ENCODE results near the gene ASGR2. TPM values are rescaled to one million over a fixed set of nuclear protein-coding genes. Genes with fewer than 3 reads are reported as not detected.
"Not testable (repeated sequence)": the region's sequence is repeated elsewhere in the genome, so short reads cannot be mapped to it uniquely, and the experiment has no call there.

ASGR2 gene
- total and polyA plus RNA-seq, 7 donors: 0.04 to 0.62 (median 0.29) TPM; not detected in 3

DNA sequence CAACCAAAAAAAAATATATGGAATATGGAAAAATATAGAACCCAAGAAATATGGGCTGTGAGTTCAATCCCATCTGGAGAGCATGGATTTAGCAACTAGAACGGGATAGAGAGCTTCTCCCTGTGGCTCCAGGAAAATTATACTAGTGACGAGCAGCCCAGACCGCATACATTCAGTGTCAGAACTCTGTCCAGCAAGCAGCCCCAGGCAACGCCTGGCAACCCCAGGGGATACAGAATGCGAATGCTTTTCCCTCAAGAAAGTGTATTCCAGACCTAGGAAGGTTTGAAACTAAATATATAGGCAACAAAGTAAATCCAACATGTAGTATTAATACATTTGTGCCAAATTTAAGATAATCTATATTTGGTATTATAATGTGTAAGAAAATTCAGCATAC lies 13.5 kb upstream of the ASGR2 start:
- TF ChIP-seq, protein P1, sequence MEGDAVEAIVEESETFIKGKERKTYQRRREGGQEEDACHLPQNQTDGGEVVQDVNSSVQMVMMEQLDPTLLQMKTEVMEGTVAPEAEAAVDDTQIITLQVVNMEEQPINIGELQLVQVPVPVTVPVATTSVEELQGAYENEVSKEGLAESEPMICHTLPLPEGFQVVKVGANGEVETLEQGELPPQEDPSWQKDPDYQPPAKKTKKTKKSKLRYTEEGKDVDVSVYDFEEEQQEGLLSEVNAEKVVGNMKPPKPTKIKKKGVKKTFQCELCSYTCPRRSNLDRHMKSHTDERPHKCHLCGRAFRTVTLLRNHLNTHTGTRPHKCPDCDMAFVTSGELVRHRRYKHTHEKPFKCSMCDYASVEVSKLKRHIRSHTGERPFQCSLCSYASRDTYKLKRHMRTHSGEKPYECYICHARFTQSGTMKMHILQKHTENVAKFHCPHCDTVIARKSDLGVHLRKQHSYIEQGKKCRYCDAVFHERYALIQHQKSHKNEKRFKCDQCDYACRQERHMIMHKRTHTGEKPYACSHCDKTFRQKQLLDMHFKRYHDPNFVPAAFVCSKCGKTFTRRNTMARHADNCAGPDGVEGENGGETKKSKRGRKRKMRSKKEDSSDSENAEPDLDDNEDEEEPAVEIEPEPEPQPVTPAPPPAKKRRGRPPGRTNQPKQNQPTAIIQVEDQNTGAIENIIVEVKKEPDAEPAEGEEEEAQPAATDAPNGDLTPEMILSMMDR (IDR thresholded peaks at IDR 0.05): no peak
- peaks cover 0 to 20% (median 2%) of the 10 kb centered on the region in 3 donors for H3K27me3 ChIP-seq (ENCODE audit: insufficient read depth in 3 of 3, low read length in 2 of 3)
- H3K4me1 ChIP-seq: no peaks in the 10 kb centered on the region
- H3K4me3 ChIP-seq: no peak overlapping the region
- no peaks in the 10 kb centered on the region for H3K36me3 ChIP-seq (ENCODE audit: insufficient read depth in 1 of 2, low read depth in 1 of 2)
- intact Hi-C loops (cut with DNase I): no loop called here
- no peak for ATAC-seq
- no peak overlapping the region for H3K27ac ChIP-seq
- WGBS, 3 donors: 38 to 54% (median 43%) methylated on average over 5 of the region's 5 CpGs
- no peak for DNase-seq
- H3K9me3 ChIP-seq: no peaks in the 10 kb centered on the region

DNA sequence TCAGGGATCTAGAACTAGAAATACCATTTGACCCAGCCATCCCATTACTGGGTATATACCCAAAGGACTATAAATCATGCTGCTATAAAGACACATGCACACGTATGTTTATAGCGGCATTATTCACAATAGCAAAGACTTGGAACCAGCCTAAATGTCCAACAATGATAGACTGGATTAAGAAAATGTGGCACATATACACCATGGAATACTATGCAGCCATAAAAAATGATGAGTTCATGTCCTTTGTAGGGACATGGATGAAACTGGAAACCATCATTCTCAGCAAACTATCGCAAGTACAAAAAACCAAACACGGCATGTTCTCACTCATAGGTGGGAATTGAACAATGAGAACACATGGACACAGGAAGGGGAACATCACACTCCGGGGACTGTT lies 12.9 kb upstream of the ASGR2 start:
- ATAC-seq; H3K4me1 ChIP-seq; H3K27ac ChIP-seq; intact Hi-C loops (cut with DNase I); H3K36me3 ChIP-seq (ENCODE audit: insufficient read depth in 1 of 2, low read depth in 1 of 2); H3K9me3 ChIP-seq; DNase-seq; H3K4me3 ChIP-seq: not testable (repeated sequence)
- 79 to 93% (median 92%) methylated on average over 4 to 5 of the region's 5 CpGs for WGBS, 3 donors
- H3K27me3 ChIP-seq (ENCODE audit: insufficient read depth in 3 of 3, low read length in 2 of 3): peaks cover 0 to 20% (median 2%) of the 10 kb centered on the region in 3 donors

DNA sequence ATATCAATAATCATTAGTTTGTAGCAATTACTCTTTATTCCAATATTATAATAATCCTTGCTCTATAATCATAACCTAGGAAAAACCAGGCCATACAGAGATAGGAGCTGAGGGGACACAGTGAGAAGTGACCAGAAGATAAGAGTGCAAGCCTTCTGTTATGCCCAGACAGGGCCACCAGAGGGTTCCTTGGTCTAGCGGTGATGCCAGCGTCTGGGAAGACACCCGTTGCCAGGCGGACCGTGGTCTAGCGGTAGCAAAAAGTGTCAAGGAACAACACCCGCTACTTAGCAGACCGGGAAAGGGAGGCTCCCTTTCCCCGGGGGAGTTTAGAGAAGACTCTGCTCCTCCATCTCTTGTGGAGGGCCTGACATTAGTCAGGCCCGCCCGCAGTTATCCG lies 11.8 kb upstream of the ASGR2 start:
- 70 to 78% (median 78%) methylated on average over 12 of the region's 12 CpGs for WGBS, 3 donors
- H3K9me3 ChIP-seq; DNase-seq; H3K27ac ChIP-seq; H3K4me3 ChIP-seq; H3K4me1 ChIP-seq; intact Hi-C loops (cut with DNase I); ATAC-seq; H3K36me3 ChIP-seq (ENCODE audit: insufficient read depth in 1 of 2, low read depth in 1 of 2): not testable (repeated sequence)
- peaks cover 0 to 20% (median 0%) of the 10 kb centered on the region in 3 donors for H3K27me3 ChIP-seq (ENCODE audit: insufficient read depth in 3 of 3, low read length in 2 of 3)

- no peak for DNase-seq
- no peak for ATAC-seq
- Histone ChIP-seq H3K36me3 (ENCODE audit: insufficient read depth in 1 of 2, low read depth in 1 of 2) (no peaks in the 10 kb centered on the region), H3K4me1 (no peaks in the 10 kb centered on the region), H3K9me3 (no peaks in the 10 kb centered on the region), H3K27ac (no peak overlapping the region), H3K4me3 (no peak overlapping the region), H3K27me3 (ENCODE audit: insufficient read depth in 3 of 3, low read length in 2 of 3) (peaks cover 0 to 25% (median 2%) of the 10 kb centered on the region in 3 donors)
- intact Hi-C loops (cut with DNase I): loop anchor here in 1 of 2 donors (5.0 kb wide), 1 partner anchor 48 kb away; no protein-coding TSS in a partner anchor
- TF ChIP-seq, protein P1 (IDR thresholded peaks at IDR 0.05): no peak
- 89 to 96% (median 89%) methylated on average over 5 of the region's 5 CpGs for WGBS, 3 donors
Observed at GRCh38 chr17:7124923-7125322, 10.3 kb upstream of the ASGR2 start.

GRCh38 chr17:7123844-7124243 lies 9.2 kb upstream of the ASGR2 start:
- Histone ChIP-seq H3K9me3 (no peaks in the 10 kb centered on the region), H3K27me3 (ENCODE audit: insufficient read depth in 3 of 3, low read length in 2 of 3) (peaks cover 0 to 35% (median 4%) of the 10 kb centered on the region in 3 donors), H3K36me3 (ENCODE audit: insufficient read depth in 1 of 2, low read depth in 1 of 2) (no peaks in the 10 kb centered on the region), H3K4me3 (no peak overlapping the region), H3K4me1 (no peaks in the 10 kb centered on the region), H3K27ac (no peak overlapping the region)
- TF ChIP-seq, protein P1 (IDR thresholded peaks at IDR 0.05): no peak
- DNase-seq (no peak), ATAC-seq (no peak)
- 71 to 78% (median 78%) methylated on average over 4 of the region's 4 CpGs for WGBS, 3 donors
- intact Hi-C loops (cut with DNase I): loop anchor here in 1 of 2 donors (5.0 kb wide), 1 partner anchor 47 kb away; no protein-coding TSS in a partner anchor

DNA sequence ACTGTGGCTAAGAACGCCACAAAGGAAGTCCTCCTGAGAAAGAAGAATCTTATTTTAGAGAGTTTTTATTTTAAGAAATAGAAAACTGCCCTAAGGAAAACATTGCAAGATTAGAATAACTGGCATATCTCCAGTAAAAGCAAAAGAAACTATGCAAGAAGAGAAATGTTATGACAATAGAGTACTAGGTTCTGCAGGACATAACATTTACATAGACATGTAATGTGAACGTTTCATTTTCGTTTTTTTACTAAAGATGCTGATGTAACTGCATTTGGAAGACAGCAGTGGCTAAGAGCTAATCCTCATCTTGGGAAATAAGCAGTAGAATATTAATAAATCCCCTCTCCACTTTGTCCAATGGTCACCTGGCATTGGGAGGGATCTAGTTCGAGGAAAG lies 7.8 kb upstream of the ASGR2 start:
- Histone ChIP-seq H3K9me3 (no peaks in the 10 kb centered on the region), H3K36me3 (ENCODE audit: insufficient read depth in 1 of 2, low read depth in 1 of 2) (no peaks in the 10 kb centered on the region), H3K27me3 (ENCODE audit: insufficient read depth in 3 of 3, low read length in 2 of 3) (peaks cover 0 to 42% (median 4%) of the 10 kb centered on the region in 3 donors), H3K4me1 (no peaks in the 10 kb centered on the region), H3K27ac (no peak overlapping the region), H3K4me3 (no peak overlapping the region)
- DNase-seq (no peak), ATAC-seq (no peak)
- WGBS, 3 donors: 50 to 56% (median 53%) methylated on average over 4 of the region's 4 CpGs
- TF ChIP-seq, protein P1 (IDR thresholded peaks at IDR 0.05): no peak
- intact Hi-C loops (cut with DNase I): loop anchor here in 1 of 2 donors (5.0 kb wide), 1 partner anchor 45 kb away; no protein-coding TSS in a partner anchor

- 79 to 84% (median 79%) methylated on average over 12 of the region's 12 CpGs for WGBS, 3 donors
- not testable (repeated sequence) for H3K4me3 ChIP-seq; H3K36me3 ChIP-seq (ENCODE audit: insufficient read depth in 1 of 2, low read depth in 1 of 2); DNase-seq; H3K4me1 ChIP-seq; H3K27ac ChIP-seq; H3K9me3 ChIP-seq; ATAC-seq
- peaks cover 0 to 45% (median 4%) of the 10 kb centered on the region in 3 donors for H3K27me3 ChIP-seq (ENCODE audit: insufficient read depth in 3 of 3, low read length in 2 of 3)
- intact Hi-C loops (cut with DNase I): loop anchor here in 1 of 2 donors (5.0 kb wide), 1 partner anchor 43 kb away; no protein-coding TSS in a partner anchor
Observed at GRCh38 chr17:7120635-7121034, 6.0 kb upstream of the ASGR2 start.

Measured in psoas muscle (tissue), 8 donors.